Cardiac muscle cell (in vitro differentiated cells and primary cell): ENCODE data around the gene CLIC6. TPM values are rescaled to one million over a fixed set of nuclear protein-coding genes. Genes with fewer than 3 reads are reported as not detected.

Experiments used
- DNase-seq, 2 donors: peaks; one replicate each; pipeline versions ENCODE4 v3.0.0 to v3.0.0-alpha.2; 2010 to 2017; ENCODE audit warnings: low read depth in 1 of 2, low spot score in 1 of 2
- H3K27ac ChIP-seq: fragments of 200-600 bp; sonication (generic); 2 replicates; pipeline ENCODE4 v1.5.1; 2016
- H3K27me3 ChIP-seq: fragments of 200-600 bp; sonication (generic); 2 replicates; pipeline ENCODE4 v1.6.0; 2016; ENCODE audit warnings: control low read depth
- H3K36me3 ChIP-seq: fragments of 200-600 bp; sonication (generic); 2 replicates; pipeline ENCODE4 v1.5.1; 2016; ENCODE audit warnings: control low read depth
- H3K4me1 ChIP-seq: fragments of 200-600 bp; sonication (generic); 2 replicates; pipeline ENCODE4 v1.8.1; 2017; ENCODE audit warnings: low read depth, mild to moderate bottlenecking, mixed run types
- H3K4me3 ChIP-seq: fragments of 200-600 bp; sonication (generic); 2 replicates; pipeline ENCODE4 v1.5.1; 2016; ENCODE audit warnings: mild to moderate bottlenecking
- H3K9me3 ChIP-seq: fragments of 200-600 bp; sonication (generic); 2 replicates; pipeline ENCODE4 v1.5.1; 2017; ENCODE audit warnings: low read depth, mild to moderate bottlenecking, control low read depth
- CTCF ChIP-seq: IDR thresholded peaks from 2 replicates; pipeline ENCODE4 v1.5.1; 2012; ENCODE audit warnings: low read depth, mild to moderate bottlenecking, low read length
- polyA plus RNA-seq: library from polyadenylated mRNA; unstranded; fragments of >200 nt; fragmentation: Nextera tagmentation; extraction: Ambion mirVana; gene quantifications from 2 replicates; pipeline ENCODE4 v1.2.1, GENCODE V29; 2016
- total RNA-seq: library from RNA; depleted of rRNA; stranded (reverse); fragments of >200 nt; gene quantifications from 2 replicates; pipeline ENCODE4 v1.2.3, GENCODE V29; 2016

The CLIC6 gene
- total and polyA plus RNA-seq, 2 experiments from 2014 or later = not detected

DNA sequence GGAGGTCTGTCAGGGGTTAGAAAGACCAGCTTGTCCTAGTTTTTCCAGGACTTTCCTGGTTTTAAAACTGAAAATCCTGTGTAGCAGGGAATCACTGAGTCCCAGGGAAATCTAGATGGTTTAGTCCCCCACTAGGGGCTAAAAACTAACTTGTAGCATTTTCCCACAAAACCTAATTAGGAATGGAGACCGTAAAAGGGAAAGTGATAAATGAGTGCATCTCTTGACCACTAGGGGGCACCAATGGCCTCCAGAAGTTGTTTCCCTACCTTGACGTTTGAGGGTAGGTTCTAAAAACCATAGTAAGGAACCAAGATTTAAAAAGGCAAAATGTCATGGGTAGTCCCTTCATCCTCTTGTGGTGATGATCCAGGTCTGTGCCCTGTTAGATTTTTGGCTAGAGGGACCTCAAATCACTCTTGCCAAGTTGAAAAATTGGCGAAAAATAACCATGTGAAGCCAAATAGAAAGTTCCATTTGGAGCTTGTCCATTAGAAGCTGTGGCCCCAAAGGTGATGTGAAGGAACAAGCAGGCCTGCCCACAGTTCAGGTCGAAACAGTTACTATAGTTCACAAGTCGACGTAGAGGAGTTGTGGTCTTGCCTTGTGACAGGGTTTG, 24.5 kb downstream of the CLIC6 start:
- peak; percentile 82 for TF ChIP-seq CTCF
- Histone ChIP-seq H3K4me3 (no peak overlapping the region), H3K27me3 (peaks cover 39% of the 10 kb centered on the region), H3K27ac (no peak overlapping the region), H3K4me1 (no peaks in the 10 kb centered on the region), H3K36me3 (no peaks in the 10 kb centered on the region), H3K9me3 (no peaks in the 10 kb centered on the region)
- DNase-seq = peak; percentile 69 to 83

- Histone ChIP-seq H3K27me3 (peaks cover 25% of the 10 kb centered on the region), H3K4me1 (no peaks in the 10 kb centered on the region), H3K36me3 (no peaks in the 10 kb centered on the region), H3K27ac (no peak overlapping the region), H3K9me3 (no peaks in the 10 kb centered on the region), H3K4me3 (no peak overlapping the region)
- DNase-seq = no peak
- no peak for TF ChIP-seq CTCF
Observed at GRCh38 chr21:34695434-34695833, 26.6 kb downstream of the CLIC6 start.

- Histone ChIP-seq H3K9me3 (no peaks in the 10 kb centered on the region), H3K4me3 (no peak overlapping the region), H3K27me3 (peaks cover 20% of the 10 kb centered on the region), H3K4me1 (no peaks in the 10 kb centered on the region), H3K27ac (no peak overlapping the region), H3K36me3 (no peaks in the 10 kb centered on the region)
- DNase-seq = no peak
- no peak for TF ChIP-seq CTCF
Observed at GRCh38 chr21:34696121-34696520, 27.3 kb downstream of the CLIC6 start.

- H3K27ac ChIP-seq = no peak overlapping the region
- H3K27me3 ChIP-seq = peaks cover 3% of the 10 kb centered on the region
- no peak for TF ChIP-seq CTCF
- no peak overlapping the region for H3K4me3 ChIP-seq
- no peak for DNase-seq
- no peaks in the 10 kb centered on the region for H3K4me1 ChIP-seq
- H3K36me3 ChIP-seq = no peaks in the 10 kb centered on the region
- no peaks in the 10 kb centered on the region for H3K9me3 ChIP-seq
Observed at GRCh38 chr21:34697826-34698225, 29.0 kb downstream of the CLIC6 start.

DNA sequence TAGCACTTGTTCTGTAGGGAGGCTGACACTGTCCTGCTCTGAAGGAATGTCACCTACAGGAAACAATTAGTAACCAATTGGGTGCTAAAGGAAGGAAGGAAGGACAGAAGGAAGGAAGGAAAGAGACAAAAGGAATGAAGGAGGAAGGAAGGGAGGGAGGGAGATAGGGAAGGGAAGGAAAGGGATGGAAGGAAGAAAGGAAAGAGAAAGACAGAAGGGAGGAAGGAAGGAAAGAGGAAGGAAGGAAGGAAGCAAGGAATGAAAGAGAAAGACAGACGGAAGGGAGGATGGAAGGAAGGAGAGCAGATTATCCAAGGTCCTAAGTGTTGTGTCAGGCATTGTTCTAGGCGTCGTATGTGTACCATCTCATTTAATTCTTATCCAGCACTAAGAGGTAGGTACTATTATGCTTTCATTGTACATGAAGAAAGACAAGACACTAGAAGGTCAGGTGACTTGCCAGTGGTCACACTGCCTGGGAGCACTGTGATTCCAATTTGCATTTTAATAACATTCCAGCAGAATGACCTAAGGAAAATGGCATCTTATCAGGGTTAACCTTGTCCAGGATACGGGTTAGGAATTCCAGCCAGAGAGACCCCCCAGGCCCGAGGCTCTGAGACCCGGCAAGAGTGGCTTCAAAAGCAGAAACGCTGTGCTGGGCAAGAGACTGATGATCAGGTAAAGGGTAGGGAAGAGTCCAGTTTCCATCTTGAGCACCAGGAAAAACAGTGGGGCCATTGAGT, 29.6 kb downstream of the CLIC6 start:
- no peak overlapping the region for H3K27ac ChIP-seq
- no peaks in the 10 kb centered on the region for H3K36me3 ChIP-seq
- no peak overlapping the region for H3K4me3 ChIP-seq
- no peak for DNase-seq
- no peaks in the 10 kb centered on the region for H3K27me3 ChIP-seq
- no peaks in the 10 kb centered on the region for H3K4me1 ChIP-seq
- no peaks in the 10 kb centered on the region for H3K9me3 ChIP-seq
- TF ChIP-seq CTCF = no peak
